Sigmoid colon (tissue), 7 donors: ENCODE data around the gene ST14. TPM values are rescaled to one million over a fixed set of nuclear protein-coding genes. Genes with fewer than 3 reads are reported as not detected.
A peak's percentile ranks its signal among the peaks of the same experiment; 100 is the strongest.

ENCODE experiments used
- DNase-seq: peaks from one replicate; pipeline ENCODE4 v3.0.0-alpha.2; 2019
- H3K27ac ChIP-seq, 4 donors: fragments of 200-600 bp; sonication (generic); one replicate each; pipeline ENCODE4 v1.5.1; 2016 to 2019; ENCODE audit warnings: mild to moderate bottlenecking in 1 of 4
- H3K27me3 ChIP-seq, 3 donors: fragments of 200-600 bp; sonication (generic); one replicate each; pipeline ENCODE4 v1.5.1; 2019; ENCODE audit warnings: mild to moderate bottlenecking in 1 of 3
- H3K36me3 ChIP-seq, 4 donors: fragments of 200-600 bp; sonication (generic); one replicate each; pipeline ENCODE4 v1.5.1; 2016 to 2019
- H3K4me1 ChIP-seq, 4 donors: fragments of 200-600 bp; sonication (generic); one replicate each; pipeline ENCODE4 v1.5.1; 2017 to 2019
- H3K4me3 ChIP-seq, 4 donors: fragments of 200-600 bp; sonication (generic); one replicate each; pipeline ENCODE4 v1.5.1; 2017 to 2019; ENCODE audit warnings: mild to moderate bottlenecking in 2 of 4, moderate library complexity in 1 of 4
- H3K9me3 ChIP-seq, 4 donors: fragments of 200-600 bp in 3 of 4; sonication (generic) in 3 of 4; one replicate each; pipeline versions ENCODE4 v1.5.1 to v1.6.1; 2013 to 2019
- EP300 ChIP-seq, 4 donors: sonication (generic); formaldehyde crosslinking; IDR thresholded peaks; one replicate each; pipeline ENCODE4 v1.6.1; 2017; ENCODE audit warnings: antibody characterized with exemption in 4 of 4
- POLR2A ChIP-seq, 2 donors: fragments of 450-650 bp; IDR thresholded peaks; one replicate each; pipeline ENCODE4 v1.6.1; 2016; ENCODE audit warnings: antibody characterized with exemption in 2 of 2, mild to moderate bottlenecking in 2 of 2, moderate library complexity in 2 of 2
- POLR2AphosphoS5 ChIP-seq, 4 donors: sonication (generic); formaldehyde crosslinking; IDR thresholded peaks; one replicate each; pipeline ENCODE4 v1.6.1; 2017; ENCODE audit warnings: antibody characterized with exemption in 4 of 4
- whole genome bisulfite sequencing, 2 donors: extraction: QIAGEN DNeasy Blood & Tissue Kit; methylation state at CpG; one replicate each; pipeline ENCODE4 v1.1.7; 2013; 5-methylcytosine and 5-hydroxymethylcytosine counted together
- intact Hi-C: fragments of 100-400 bp; cut with DNase I; formaldehyde crosslinking; loops from one replicate; pipeline ENCODE4 v1.15.1; 2023
- polyA plus RNA-seq, 3 donors: library from polyadenylated mRNA; stranded (reverse); fragments of 200-250 nt; gene quantifications; one replicate each; pipeline ENCODE4 v1.2.3, GENCODE V29; 2013
- total RNA-seq, 4 donors: library from RNA; depleted of rRNA; stranded (reverse); fragments of >200 nt; gene quantifications; one replicate each; pipeline ENCODE4 v1.1.0, GENCODE V29; 2016
- TF ChIP-seq, protein P1 (sequence below), 4 experiments: fragments of 450-650 bp in 3 of 4; fragments of 200-600 bp in 1 of 4; IDR thresholded peaks; one replicate each; pipeline ENCODE4 v1.5.1; 2016 to 2019; ENCODE audit warnings: antibody characterized with exemption in 4 of 4, mild to moderate bottlenecking in 3 of 4, moderate library complexity in 2 of 4
- donor health status: healthy with polysubstance abuse.
- donor health status: Bipolar disorder and iron deficiency.
- donor health status: healthy.

The ST14 gene
- total and polyA plus RNA-seq, 7 donors, result 1.8 to 324 (median 5.1) TPM

DNA sequence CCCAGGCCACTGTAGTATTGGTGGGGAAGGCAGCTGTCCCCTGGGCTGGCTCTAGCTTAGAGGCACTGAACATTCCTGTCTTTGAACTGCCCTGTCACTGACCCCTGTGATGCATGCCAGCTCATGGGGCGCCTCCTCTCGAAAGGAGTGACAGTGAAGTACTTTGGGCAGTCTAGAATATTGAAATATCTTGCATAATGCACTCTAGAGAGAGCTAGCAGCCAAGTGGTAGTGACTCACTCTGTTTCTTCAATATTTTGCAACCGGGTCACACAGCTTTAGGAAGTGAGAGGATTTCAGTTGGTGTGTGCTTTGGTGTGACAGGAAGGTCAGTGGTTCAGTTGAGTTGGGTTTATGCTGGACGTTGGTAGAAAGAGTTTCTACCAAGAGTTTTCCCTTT is 35.5 kb upstream of the ST14 start:
- Histone ChIP-seq H3K9me3 (no peaks in the 10 kb centered on the region), H3K4me1 (peaks cover 0 to 11% (median 8%) of the 10 kb centered on the region in 4 donors), H3K36me3 (peaks cover 20 to 65% (median 31%) of the 10 kb centered on the region in 4 donors), H3K27me3 (no peaks in the 10 kb centered on the region), H3K4me3 (no peak overlapping the region), H3K27ac (peak overlapping the region; percentile 39 to 71 (median 47))
- intact Hi-C loops, result no loop called here
- TF ChIP-seq EP300 (IDR thresholded peaks at IDR 0.05), result peak in 1 of 4 donors; percentile 15
- TF ChIP-seq, protein P1, sequence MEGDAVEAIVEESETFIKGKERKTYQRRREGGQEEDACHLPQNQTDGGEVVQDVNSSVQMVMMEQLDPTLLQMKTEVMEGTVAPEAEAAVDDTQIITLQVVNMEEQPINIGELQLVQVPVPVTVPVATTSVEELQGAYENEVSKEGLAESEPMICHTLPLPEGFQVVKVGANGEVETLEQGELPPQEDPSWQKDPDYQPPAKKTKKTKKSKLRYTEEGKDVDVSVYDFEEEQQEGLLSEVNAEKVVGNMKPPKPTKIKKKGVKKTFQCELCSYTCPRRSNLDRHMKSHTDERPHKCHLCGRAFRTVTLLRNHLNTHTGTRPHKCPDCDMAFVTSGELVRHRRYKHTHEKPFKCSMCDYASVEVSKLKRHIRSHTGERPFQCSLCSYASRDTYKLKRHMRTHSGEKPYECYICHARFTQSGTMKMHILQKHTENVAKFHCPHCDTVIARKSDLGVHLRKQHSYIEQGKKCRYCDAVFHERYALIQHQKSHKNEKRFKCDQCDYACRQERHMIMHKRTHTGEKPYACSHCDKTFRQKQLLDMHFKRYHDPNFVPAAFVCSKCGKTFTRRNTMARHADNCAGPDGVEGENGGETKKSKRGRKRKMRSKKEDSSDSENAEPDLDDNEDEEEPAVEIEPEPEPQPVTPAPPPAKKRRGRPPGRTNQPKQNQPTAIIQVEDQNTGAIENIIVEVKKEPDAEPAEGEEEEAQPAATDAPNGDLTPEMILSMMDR (IDR thresholded peaks at IDR 0.05), result no peak
- no peak for TF ChIP-seq POLR2A (IDR thresholded peaks at IDR 0.05)
- peak; percentile 27 to 72 (median 43) for TF ChIP-seq POLR2AphosphoS5 (IDR thresholded peaks at IDR 0.05)
- peak; percentile 86 for DNase-seq
- 57 to 75% methylated on average over 4 of the region's 4 CpGs for WGBS, 2 donors

DNA sequence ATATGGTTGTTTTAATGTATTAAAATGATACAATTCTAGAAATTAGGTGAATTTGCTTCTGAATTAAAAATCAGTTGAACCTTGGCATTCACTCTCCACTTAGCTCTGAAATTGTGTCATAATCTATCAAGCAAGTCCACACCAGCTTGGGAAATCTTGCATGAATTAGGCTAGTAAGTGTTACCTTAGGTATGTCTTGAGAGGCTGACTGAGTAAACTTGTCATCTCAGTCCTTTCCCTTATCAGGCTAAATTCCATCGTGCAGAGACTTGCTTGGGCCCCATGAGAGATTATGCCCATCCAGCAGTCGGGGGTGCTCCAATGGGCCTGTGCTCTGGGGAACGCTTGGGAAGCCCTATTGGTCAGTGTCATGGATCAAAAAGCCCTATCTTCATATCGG is 33.9 kb upstream of the ST14 start:
- intact Hi-C loops, result no loop called here
- TF ChIP-seq POLR2AphosphoS5 (IDR thresholded peaks at IDR 0.05) (no peak), EP300 (IDR thresholded peaks at IDR 0.05) (no peak), POLR2A (IDR thresholded peaks at IDR 0.05) (no peak)
- TF ChIP-seq, protein P1 (IDR thresholded peaks at IDR 0.05), result no peak
- Histone ChIP-seq H3K36me3 (peaks cover 24 to 80% (median 36%) of the 10 kb centered on the region in 4 donors), H3K27ac (no peak overlapping the region), H3K27me3 (no peaks in the 10 kb centered on the region), H3K4me1 (peaks cover 0 to 19% (median 8%) of the 10 kb centered on the region in 4 donors), H3K9me3 (no peaks in the 10 kb centered on the region), H3K4me3 (no peak overlapping the region)
- WGBS, 2 donors, result 94 to 95% methylated on average over 4 of the region's 4 CpGs
- DNase-seq, result no peak

- H3K36me3 ChIP-seq, result peaks cover 26 to 89% (median 39%) of the 10 kb centered on the region in 4 donors
- intact Hi-C loops, result no loop called here
- H3K27me3 ChIP-seq, result no peaks in the 10 kb centered on the region
- H3K4me1 ChIP-seq, result peaks cover 0 to 19% (median 8%) of the 10 kb centered on the region in 4 donors
- H3K4me3 ChIP-seq, result no peak overlapping the region
- TF ChIP-seq, protein P1 (IDR thresholded peaks at IDR 0.05), result no peak
- no peak for TF ChIP-seq POLR2AphosphoS5 (IDR thresholded peaks at IDR 0.05)
- no peak for TF ChIP-seq EP300 (IDR thresholded peaks at IDR 0.05)
- TF ChIP-seq POLR2A (IDR thresholded peaks at IDR 0.05), result no peak
- H3K27ac ChIP-seq, result no peak overlapping the region
- DNase-seq, result no peak
- H3K9me3 ChIP-seq, result no peaks in the 10 kb centered on the region
- 94 to 95% methylated on average over 5 of the region's 5 CpGs for WGBS, 2 donors
Observed at GRCh38 chr11:130126516-130126915, 33.1 kb upstream of the ST14 start.

DNA sequence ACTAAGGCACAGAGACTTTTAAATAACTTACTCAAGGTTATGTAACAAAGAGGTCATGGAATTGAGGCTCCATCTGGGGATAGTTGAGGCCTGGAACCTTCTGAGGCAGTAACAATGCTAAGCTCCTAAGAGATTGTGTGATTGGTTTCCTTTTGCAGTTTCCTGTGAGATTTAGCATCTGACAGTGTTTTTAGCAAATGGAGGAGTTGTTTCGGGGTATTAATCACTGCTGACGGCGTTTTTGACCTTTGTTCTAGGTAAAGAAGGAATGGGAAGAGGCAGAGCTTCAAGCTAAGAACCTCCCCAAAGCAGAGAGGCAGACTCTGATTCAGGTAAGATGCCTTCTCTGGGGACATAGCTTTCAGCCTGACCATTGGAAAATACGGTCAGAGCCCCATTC is 32.1 kb upstream of the ST14 start:
- peaks cover 0 to 19% (median 8%) of the 10 kb centered on the region in 4 donors for H3K4me1 ChIP-seq
- no peak overlapping the region for H3K4me3 ChIP-seq
- H3K27ac ChIP-seq, result no peak overlapping the region
- intact Hi-C loops, result no loop called here
- no peaks in the 10 kb centered on the region for H3K9me3 ChIP-seq
- TF ChIP-seq EP300 (IDR thresholded peaks at IDR 0.05) (no peak), POLR2A (IDR thresholded peaks at IDR 0.05) (no peak), POLR2AphosphoS5 (IDR thresholded peaks at IDR 0.05) (no peak)
- TF ChIP-seq, protein P1 (IDR thresholded peaks at IDR 0.05), result no peak
- no peak for DNase-seq
- H3K36me3 ChIP-seq, result peaks cover 22 to 86% (median 34%) of the 10 kb centered on the region in 4 donors
- H3K27me3 ChIP-seq, result no peaks in the 10 kb centered on the region
- 78 to 92% methylated on average over 4 of the region's 4 CpGs for WGBS, 2 donors

GRCh38 chr11:130128626-130129025 is 31.0 kb upstream of the ST14 start:
- no peak overlapping the region for H3K4me3 ChIP-seq
- peaks cover 0 to 19% (median 8%) of the 10 kb centered on the region in 4 donors for H3K4me1 ChIP-seq
- H3K36me3 ChIP-seq, result peaks cover 14 to 83% (median 27%) of the 10 kb centered on the region in 4 donors
- H3K27me3 ChIP-seq, result no peaks in the 10 kb centered on the region
- 38 to 97% methylated on average over 2 of the region's 2 CpGs for WGBS, 2 donors
- no peak for TF ChIP-seq POLR2A (IDR thresholded peaks at IDR 0.05)
- TF ChIP-seq, protein P1 (IDR thresholded peaks at IDR 0.05), result no peak
- TF ChIP-seq POLR2AphosphoS5 (IDR thresholded peaks at IDR 0.05), result no peak
- TF ChIP-seq EP300 (IDR thresholded peaks at IDR 0.05), result no peak
- intact Hi-C loops, result no loop called here
- no peak for DNase-seq
- H3K27ac ChIP-seq, result no peak overlapping the region
- no peaks in the 10 kb centered on the region for H3K9me3 ChIP-seq
